Activated T-cell treated with anti-CD3 and anti-CD28 coated beads, Interleukin-2, amount 50 U/mL, for 1 hour (primary cell): ENCODE data around the gene LYRM7.
A peak's percentile ranks its signal among the peaks of the same experiment; 100 is the strongest.
"Not testable (repeated sequence)": the region's sequence is repeated elsewhere in the genome, so short reads cannot be mapped to it uniquely, and the experiment has no call there.

Experiments
- DNase-seq: peaks from one replicate; pipeline ENCODE4 v3.0.0-alpha.2; 2020

LYRM7 gene

DNA sequence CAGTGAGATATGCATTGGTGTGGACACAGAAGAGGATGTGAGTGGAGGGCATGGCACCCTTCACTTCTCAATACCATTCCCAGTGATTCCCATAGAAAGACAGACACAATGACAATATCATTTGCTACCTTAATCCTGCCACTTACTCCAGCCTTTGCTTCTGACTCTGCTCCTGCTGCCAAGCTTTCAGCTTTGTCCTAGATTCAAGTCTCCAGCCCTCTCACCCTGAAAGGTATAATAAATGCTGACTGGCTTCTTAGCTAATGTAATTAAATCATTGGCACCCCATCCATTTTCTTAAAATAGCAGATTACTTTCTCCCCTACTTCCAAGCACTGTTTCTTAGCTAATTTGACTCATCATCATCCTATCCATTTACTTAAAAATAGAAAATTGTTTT, 52.0 kb downstream of the LYRM7 start:
- DNase-seq, result no peak

DNA sequence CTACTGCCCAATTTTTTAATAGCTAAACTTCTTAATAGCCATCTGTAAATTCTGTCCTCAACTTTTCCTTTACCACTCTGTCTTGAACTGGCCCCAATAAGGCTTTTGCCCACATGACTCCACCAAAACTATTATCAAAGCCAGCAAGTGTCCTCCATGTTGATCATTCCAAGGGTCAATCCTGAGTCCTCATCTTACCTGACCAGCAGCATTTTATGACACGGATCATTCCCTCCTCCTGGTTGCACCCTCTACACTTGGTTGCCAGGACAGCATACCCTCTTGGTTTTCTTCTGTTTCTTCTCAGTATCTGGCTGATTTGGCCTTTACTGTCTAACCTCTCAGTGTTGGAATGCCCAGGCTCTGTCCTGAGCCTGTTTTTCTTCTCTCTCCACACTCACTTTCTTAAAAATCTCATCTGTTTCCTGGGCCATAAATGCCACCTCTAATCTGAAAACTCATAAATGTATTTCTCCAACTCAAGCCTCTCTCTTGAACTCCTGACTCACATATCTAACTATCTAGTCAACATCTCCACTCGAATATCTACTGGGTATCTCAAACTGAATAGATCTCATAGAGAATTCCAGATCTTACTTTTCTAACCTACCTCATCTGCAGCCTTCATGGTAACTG, 53.1 kb downstream of the LYRM7 start:
- no peak for DNase-seq

- DNase-seq, result no peak
Observed at GRCh38 chr5:131224387-131225201, 53.9 kb downstream of the LYRM7 start.

- DNase-seq, result no peak
Observed at GRCh38 chr5:131225282-131225974, 54.7 kb downstream of the LYRM7 start.

DNA sequence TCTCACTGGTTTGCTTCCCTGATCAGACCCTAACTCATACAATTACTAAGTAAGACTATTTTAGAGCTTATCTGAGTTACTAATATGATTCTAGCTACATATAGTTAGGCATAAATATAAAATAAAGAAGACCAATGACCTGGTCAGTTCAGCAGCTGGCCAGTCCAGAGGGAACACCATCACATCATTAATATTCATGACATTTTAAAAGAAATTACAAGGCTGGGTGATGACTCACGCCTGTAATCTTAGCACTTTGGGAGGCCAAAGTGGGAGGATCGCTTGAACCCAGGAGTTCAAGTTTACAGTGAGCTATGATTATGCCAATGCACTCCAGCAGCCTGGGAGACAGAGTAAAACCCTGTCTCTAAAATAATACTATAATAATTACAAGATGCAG, 56.2 kb downstream of the LYRM7 start:
- DNase-seq, result no peak

DNA sequence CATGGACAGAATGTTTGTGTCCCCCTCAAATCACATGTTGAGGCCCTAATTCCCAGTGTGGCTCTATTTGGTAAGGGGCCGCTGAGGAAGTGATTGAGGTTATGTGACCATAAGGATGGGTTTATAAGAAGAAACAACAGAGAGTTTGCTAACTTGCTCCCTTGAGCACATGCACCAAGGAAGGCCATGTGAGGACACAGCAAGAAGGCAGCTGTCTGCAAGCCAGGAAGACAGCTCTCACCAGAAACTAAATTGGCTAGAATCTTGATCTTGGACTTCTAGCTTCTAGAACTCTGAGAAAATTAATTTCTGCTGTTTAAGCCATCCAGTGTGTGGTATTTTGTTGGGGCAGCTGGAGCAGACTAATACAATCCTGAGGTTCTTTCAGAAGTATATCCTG, 57.9 kb downstream of the LYRM7 start:
- no peak for DNase-seq

- DNase-seq, result no peak
Observed at GRCh38 chr5:131229623-131230022, 58.9 kb downstream of the LYRM7 start.

DNA sequence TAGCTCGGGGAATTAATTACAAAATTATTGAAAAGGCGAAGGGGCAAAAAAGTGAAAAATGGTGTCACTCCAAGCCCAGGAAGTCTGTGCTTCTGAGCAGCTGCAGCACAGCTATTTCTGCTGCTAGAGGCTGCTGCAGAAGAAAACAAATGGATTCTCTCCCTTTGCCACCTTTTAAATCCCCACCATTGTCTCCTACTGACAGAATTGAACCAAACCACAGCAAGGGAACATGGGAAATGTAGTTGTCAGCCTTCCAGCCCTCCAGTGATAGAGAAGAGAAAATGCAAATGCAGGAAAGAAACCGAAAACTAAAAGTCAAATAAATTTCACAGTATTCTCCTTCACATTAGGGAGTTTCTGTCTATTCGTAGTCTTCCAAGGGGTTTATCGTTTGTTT, 59.7 kb downstream of the LYRM7 start:
- DNase-seq, result no peak

- no peak for DNase-seq
Observed at GRCh38 chr5:131239686-131240085, 68.9 kb downstream of the LYRM7 start.

DNA sequence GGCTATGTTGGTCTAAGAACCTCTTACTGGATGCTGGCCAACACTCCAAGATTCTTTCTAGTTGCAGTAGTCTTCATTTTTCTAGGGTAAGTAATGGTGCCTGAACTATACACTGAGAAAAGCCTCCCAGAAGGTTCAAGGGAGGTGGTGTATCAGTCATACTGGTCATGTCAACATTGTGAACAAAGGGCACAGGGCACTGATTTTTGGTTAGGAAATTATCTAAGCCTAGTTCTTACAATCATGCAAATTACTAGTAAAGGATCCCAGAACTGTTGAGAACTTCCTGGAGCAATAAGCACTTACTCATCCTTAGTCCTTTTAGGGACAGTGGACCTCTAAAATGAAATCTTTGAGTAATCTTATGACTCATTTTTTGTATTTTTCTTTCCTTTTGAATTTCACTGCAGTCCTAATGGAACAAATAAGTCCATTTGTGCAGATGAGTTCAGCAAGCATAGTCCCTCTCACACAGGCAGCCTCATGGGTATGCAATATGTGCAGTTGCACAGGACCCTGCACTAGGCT, 72.0 kb downstream of the LYRM7 start:
- no peak for DNase-seq

DNA sequence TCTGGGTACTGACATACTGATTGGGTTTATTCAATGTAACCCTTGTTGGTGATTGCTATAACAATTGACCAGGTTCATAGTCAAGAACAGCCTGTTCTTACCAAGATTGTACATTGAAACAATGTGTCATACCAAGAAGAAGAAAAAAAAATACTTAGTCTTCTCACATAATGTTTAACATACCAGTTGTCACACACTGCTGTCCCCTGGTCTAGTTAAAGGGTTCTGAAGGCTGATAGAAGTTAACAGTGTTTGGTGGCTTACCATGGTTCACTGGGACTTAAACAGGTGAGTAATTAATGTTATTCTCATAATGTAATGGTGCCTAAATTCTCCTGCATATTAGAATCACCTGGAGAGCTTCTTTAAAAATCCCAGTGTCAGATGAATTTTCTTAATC, 74.6 kb downstream of the LYRM7 start:
- no peak for DNase-seq

DNA sequence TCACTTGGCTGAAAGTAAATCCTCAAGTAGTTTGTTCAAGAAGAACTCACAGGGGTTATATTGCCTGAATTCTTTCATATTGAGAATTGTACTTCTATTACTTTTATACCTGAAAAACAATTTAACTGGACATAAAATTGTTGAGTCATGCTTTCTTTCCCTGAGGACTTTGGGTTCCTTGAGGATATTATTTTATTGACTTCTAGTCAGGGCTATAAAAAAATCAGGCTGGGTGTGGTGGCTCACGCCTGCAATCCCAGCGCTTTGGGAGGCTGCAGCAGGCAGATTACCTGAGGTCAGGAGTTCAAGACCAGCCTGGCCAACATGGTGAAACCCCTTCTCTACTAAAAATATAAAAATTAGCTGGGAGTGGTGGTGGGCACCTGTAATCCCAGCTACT, 75.2 kb downstream of the LYRM7 start:
- no peak for DNase-seq

DNA sequence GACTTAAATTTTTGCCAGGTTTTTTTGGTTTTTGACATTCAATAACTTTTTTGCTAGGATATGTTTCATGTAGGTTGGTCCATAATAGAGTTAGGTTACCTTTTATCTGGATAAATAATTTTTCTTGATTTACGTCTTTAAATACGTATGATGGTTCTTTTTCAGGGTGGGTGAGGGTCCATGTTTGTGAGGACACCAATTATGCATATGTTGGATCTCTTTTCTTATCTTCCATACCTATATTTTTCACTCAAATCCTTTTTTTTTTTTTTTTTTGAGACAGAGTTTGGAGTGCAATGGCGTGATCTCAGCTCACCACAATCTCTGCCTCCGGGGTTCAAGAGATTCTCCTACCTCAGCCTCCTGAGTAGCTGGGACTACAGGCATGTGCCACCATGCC, 75.8 kb downstream of the LYRM7 start:
- no peak for DNase-seq

- no peak for DNase-seq
Observed at GRCh38 chr5:131250751-131251475, 80.2 kb downstream of the LYRM7 start.

DNA sequence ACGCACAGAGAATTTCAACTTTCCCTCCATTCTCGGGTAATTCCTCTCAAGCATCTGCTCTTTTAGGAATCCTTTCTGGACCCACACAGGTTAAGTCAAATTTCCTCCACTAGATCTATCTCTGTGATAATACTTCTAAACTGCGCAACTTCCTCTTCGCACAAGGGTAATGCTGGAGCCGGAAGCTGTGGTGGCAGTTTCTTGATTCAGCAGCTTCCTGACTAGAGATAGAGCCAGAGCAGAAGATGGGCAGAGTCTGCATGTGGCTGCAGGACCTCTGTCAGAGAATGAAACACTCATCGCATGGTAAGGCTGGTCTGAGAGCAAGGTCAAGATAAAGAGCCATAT, 82.1 kb downstream of the LYRM7 start:
- DNase-seq, result peak; percentile 74

DNA sequence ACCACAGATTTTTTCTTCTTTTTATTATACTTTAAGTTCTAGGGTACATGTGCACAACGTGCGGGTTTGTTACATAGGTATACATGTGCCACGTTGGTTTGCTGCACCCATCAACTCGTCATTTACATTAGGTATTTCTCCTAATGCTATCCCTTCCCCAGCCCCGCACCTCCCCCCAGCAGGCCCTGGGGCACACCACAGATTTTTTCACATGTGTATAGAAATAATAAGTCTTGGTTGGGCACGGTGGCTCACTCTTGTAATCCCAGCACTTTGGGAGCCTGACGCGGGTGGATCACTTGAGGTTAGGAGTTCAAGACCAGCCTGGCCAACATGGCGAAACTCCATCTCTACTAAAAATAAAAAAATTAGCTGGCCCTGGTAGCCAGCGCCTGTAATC, 83.3 kb downstream of the LYRM7 start:
- DNase-seq, result not testable (repeated sequence)

GRCh38 chr5:131254741-131255140, 84.0 kb downstream of the LYRM7 start:
- no peak for DNase-seq
